T-helper 2 cell treated with Interferon-gamma antibody and Interleukin-4, amounts not matched to agents 5 μg/mL and 100 μg/mL, for 36 hours (primary cell): Measurements from ENCODE around the gene ADRB1.

ENCODE experiments used
- DNase-seq: peaks from one replicate; pipeline ENCODE4 v3.0.0; 2021; ENCODE audit warnings: low spot score
- H3K27ac Mint-ChIP-seq: one replicate; pipeline ENCODE4 v1.8.0; 2021; ENCODE audit warnings: mild to moderate bottlenecking, mixed read lengths
- H3K27me3 Mint-ChIP-seq: one replicate; pipeline ENCODE4 v1.8.0; 2021; ENCODE audit warnings: low read depth, mixed read lengths
- H3K36me3 Mint-ChIP-seq: one replicate; pipeline ENCODE4 v1.8.0; 2021; ENCODE audit warnings: low read depth, mixed read lengths
- H3K4me1 Mint-ChIP-seq: one replicate; pipeline ENCODE4 v1.8.0; 2021; ENCODE audit warnings: low read depth, mixed read lengths
- H3K4me3 Mint-ChIP-seq: one replicate; pipeline ENCODE4 v1.8.0; 2022; ENCODE audit warnings: mild to moderate bottlenecking, moderate library complexity, mixed read lengths
- H3K9me3 Mint-ChIP-seq: one replicate; pipeline ENCODE4 v1.8.0; 2021; ENCODE audit warnings: mixed read lengths

The ADRB1 gene

GRCh38 chr10:114021154-114021553 lies 22.5 kb upstream of the ADRB1 start:
- Mint-ChIP-seq H3K4me1 (peaks cover 21% of the 10 kb centered on the region), H3K4me3 (no peak overlapping the region), H3K9me3 (peaks cover 4% of the 10 kb centered on the region), H3K27ac (no peak overlapping the region), H3K36me3 (peaks cover 2% of the 10 kb centered on the region), H3K27me3 (peaks cover 57% of the 10 kb centered on the region)
- no peak for DNase-seq

- peaks cover 25% of the 10 kb centered on the region for H3K4me1 Mint-ChIP-seq
- H3K9me3 Mint-ChIP-seq, result peaks cover 4% of the 10 kb centered on the region
- peaks cover 59% of the 10 kb centered on the region for H3K27me3 Mint-ChIP-seq
- H3K36me3 Mint-ChIP-seq, result peaks cover 2% of the 10 kb centered on the region
- H3K27ac Mint-ChIP-seq, result no peak overlapping the region
- no peak overlapping the region for H3K4me3 Mint-ChIP-seq
- no peak for DNase-seq
These were observed 21.7 kb upstream of the ADRB1 start for GRCh38 chr10:114021717-114022680.

GRCh38 chr10:114022766-114023597 lies 20.7 kb upstream of the ADRB1 start:
- peaks cover 25% of the 10 kb centered on the region for H3K4me1 Mint-ChIP-seq
- peaks cover 2% of the 10 kb centered on the region for H3K36me3 Mint-ChIP-seq
- no peak for DNase-seq
- no peak overlapping the region for H3K4me3 Mint-ChIP-seq
- H3K27me3 Mint-ChIP-seq, result peaks cover 59% of the 10 kb centered on the region
- no peak overlapping the region for H3K27ac Mint-ChIP-seq
- H3K9me3 Mint-ChIP-seq, result peaks cover 4% of the 10 kb centered on the region

GRCh38 chr10:114024876-114025610 lies 18.6 kb upstream of the ADRB1 start:
- Mint-ChIP-seq H3K4me1 (peaks cover 30% of the 10 kb centered on the region), H3K4me3 (peak overlapping the region; percentile 64)

GRCh38 chr10:114025611-114026130 lies 18.0 kb upstream of the ADRB1 start:
- H3K27ac Mint-ChIP-seq, result no peak overlapping the region
- H3K4me1 Mint-ChIP-seq, result peaks cover 30% of the 10 kb centered on the region
- H3K9me3 Mint-ChIP-seq, result peaks cover 4% of the 10 kb centered on the region
- no peak for DNase-seq
- H3K36me3 Mint-ChIP-seq, result peaks cover 2% of the 10 kb centered on the region
- H3K4me3 Mint-ChIP-seq, result peak overlapping the region; percentile 64
- peaks cover 61% of the 10 kb centered on the region for H3K27me3 Mint-ChIP-seq

More at GRCh38 chr10:114024876-114025610, 18.6 kb upstream of the ADRB1 start:
- peaks cover 64% of the 10 kb centered on the region for H3K27me3 Mint-ChIP-seq
- H3K27ac Mint-ChIP-seq, result peak overlapping the region; percentile 56
- peaks cover 4% of the 10 kb centered on the region for H3K9me3 Mint-ChIP-seq
- DNase-seq, result no peak
- peaks cover 2% of the 10 kb centered on the region for H3K36me3 Mint-ChIP-seq

- H3K4me1 Mint-ChIP-seq, result peaks cover 30% of the 10 kb centered on the region
- H3K27me3 Mint-ChIP-seq, result peaks cover 65% of the 10 kb centered on the region
- H3K36me3 Mint-ChIP-seq, result peaks cover 2% of the 10 kb centered on the region
- no peak overlapping the region for H3K27ac Mint-ChIP-seq
- no peak overlapping the region for H3K4me3 Mint-ChIP-seq
- peaks cover 4% of the 10 kb centered on the region for H3K9me3 Mint-ChIP-seq
- no peak for DNase-seq
These were observed 17.3 kb upstream of the ADRB1 start for GRCh38 chr10:114026189-114027040.

- Mint-ChIP-seq H3K4me1 (peaks cover 30% of the 10 kb centered on the region), H3K36me3 (peaks cover 2% of the 10 kb centered on the region), H3K4me3 (no peak overlapping the region), H3K27ac (no peak overlapping the region), H3K9me3 (peaks cover 4% of the 10 kb centered on the region), H3K27me3 (peaks cover 65% of the 10 kb centered on the region)
- no peak for DNase-seq
These were observed 16.6 kb upstream of the ADRB1 start for GRCh38 chr10:114027041-114027394.

- Mint-ChIP-seq H3K36me3 (peaks cover 2% of the 10 kb centered on the region), H3K4me1 (peaks cover 30% of the 10 kb centered on the region), H3K27ac (no peak overlapping the region), H3K9me3 (peaks cover 4% of the 10 kb centered on the region), H3K27me3 (peaks cover 64% of the 10 kb centered on the region), H3K4me3 (no peak overlapping the region)
- no peak for DNase-seq
These were observed 15.7 kb upstream of the ADRB1 start for GRCh38 chr10:114027951-114028350.

- peaks cover 2% of the 10 kb centered on the region for H3K36me3 Mint-ChIP-seq
- H3K4me3 Mint-ChIP-seq, result no peak overlapping the region
- peaks cover 64% of the 10 kb centered on the region for H3K27me3 Mint-ChIP-seq
- H3K27ac Mint-ChIP-seq, result no peak overlapping the region
- no peak for DNase-seq
- peaks cover 4% of the 10 kb centered on the region for H3K9me3 Mint-ChIP-seq
- H3K4me1 Mint-ChIP-seq, result peaks cover 30% of the 10 kb centered on the region
These were observed 15.2 kb upstream of the ADRB1 start for GRCh38 chr10:114028425-114028824.

- Mint-ChIP-seq H3K27ac (no peak overlapping the region), H3K4me3 (no peak overlapping the region), H3K9me3 (no peaks in the 10 kb centered on the region), H3K27me3 (peaks cover 72% of the 10 kb centered on the region), H3K4me1 (peaks cover 21% of the 10 kb centered on the region), H3K36me3 (no peaks in the 10 kb centered on the region)
- DNase-seq, result no peak
These were observed 14.0 kb upstream of the ADRB1 start for GRCh38 chr10:114029655-114030054.

GRCh38 chr10:114030140-114030539 lies 13.5 kb upstream of the ADRB1 start:
- Mint-ChIP-seq H3K4me3 (no peak overlapping the region), H3K27ac (no peak overlapping the region), H3K9me3 (no peaks in the 10 kb centered on the region), H3K4me1 (peaks cover 16% of the 10 kb centered on the region), H3K27me3 (peaks cover 76% of the 10 kb centered on the region), H3K36me3 (no peaks in the 10 kb centered on the region)
- DNase-seq, result no peak

- Mint-ChIP-seq H3K4me3 (no peak overlapping the region), H3K4me1 (peaks cover 9% of the 10 kb centered on the region), H3K27ac (no peak overlapping the region), H3K36me3 (no peaks in the 10 kb centered on the region), H3K27me3 (peaks cover 86% of the 10 kb centered on the region), H3K9me3 (no peaks in the 10 kb centered on the region)
- no peak for DNase-seq
These were observed 12.3 kb upstream of the ADRB1 start for GRCh38 chr10:114031073-114031972.
